Endothelial cell of umbilical vein (primary cell): ENCODE measurements around the gene ADGRL3.

Source experiments
- EZH2 ChIP-seq: IDR thresholded peaks from 2 replicates; pipeline ENCODE4 v1.6.1; 2012; ENCODE audit warnings: borderline replicate concordance, low read depth, mild to moderate bottlenecking, moderate library complexity, low read length, inconsistent platforms; ENCODE audit not compliant: severe bottlenecking
- GATA2 ChIP-seq: IDR thresholded peaks from 2 replicates; pipeline ENCODE4 v1.7.0; 2011; ENCODE audit warnings: low read depth, mild to moderate bottlenecking, moderate library complexity, mixed read lengths, low read length; ENCODE audit not compliant: insufficient read length, insufficient read depth
- JUN ChIP-seq: IDR thresholded peaks from 2 replicates; pipeline ENCODE4 v1.6.1; 2011; ENCODE audit warnings: borderline replicate concordance, low read depth; ENCODE audit not compliant: insufficient read length, insufficient read depth
- POLR2A ChIP-seq: IDR thresholded peaks from 2 replicates; pipeline ENCODE4 v1.6.1; 2012; ENCODE audit warnings: low read depth, mild to moderate bottlenecking, control low read depth, low read length
- POLR2AphosphoS5 ChIP-seq: IDR thresholded peaks from 2 replicates; pipeline ENCODE4 v1.6.1; 2012; ENCODE audit warnings: low read depth, mild to moderate bottlenecking, control low read depth, low read length, moderate library complexity; ENCODE audit not compliant: insufficient read depth
- TF ChIP-seq, protein P1 (sequence below), 2 donors: IDR thresholded peaks; 1 replicate in 1 of 2; 2 replicates in 1 of 2; pipeline ENCODE4 v1.5.1; 2011; ENCODE audit warnings: low read length in 2 of 2, mild to moderate bottlenecking in 2 of 2, moderate library complexity in 2 of 2, control low read depth in 1 of 2, inconsistent platforms in 1 of 2, low read depth in 1 of 2; ENCODE audit not compliant: insufficient read depth in 1 of 2; ENCODE audit errors: extremely low read depth in 1 of 2
- TF ChIP-seq, protein P2 (sequence below): IDR thresholded peaks from 2 replicates; pipeline ENCODE4 v1.6.1; 2011; ENCODE audit not compliant: insufficient read depth, insufficient read length

DNA sequence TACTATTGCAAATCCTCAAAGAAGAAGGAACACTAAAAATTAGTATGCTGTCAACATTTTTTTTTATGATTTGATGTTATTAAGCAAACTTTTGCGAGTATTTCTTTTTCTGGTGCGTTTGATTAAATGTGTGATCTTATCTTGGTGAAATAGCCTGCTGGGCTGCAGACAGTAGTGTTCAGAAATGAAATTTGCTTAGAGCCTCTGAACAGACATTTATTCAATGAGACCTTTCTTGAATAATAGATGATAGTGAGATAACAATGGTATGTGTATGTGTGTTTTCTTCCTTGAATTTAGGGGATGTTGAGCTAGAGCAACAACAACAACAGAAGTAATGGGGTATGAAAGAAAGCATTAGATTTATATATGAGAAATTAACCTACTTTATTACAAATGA lies 12.7 kb downstream of the ADGRL3 start:
- TF ChIP-seq, protein P1, sequence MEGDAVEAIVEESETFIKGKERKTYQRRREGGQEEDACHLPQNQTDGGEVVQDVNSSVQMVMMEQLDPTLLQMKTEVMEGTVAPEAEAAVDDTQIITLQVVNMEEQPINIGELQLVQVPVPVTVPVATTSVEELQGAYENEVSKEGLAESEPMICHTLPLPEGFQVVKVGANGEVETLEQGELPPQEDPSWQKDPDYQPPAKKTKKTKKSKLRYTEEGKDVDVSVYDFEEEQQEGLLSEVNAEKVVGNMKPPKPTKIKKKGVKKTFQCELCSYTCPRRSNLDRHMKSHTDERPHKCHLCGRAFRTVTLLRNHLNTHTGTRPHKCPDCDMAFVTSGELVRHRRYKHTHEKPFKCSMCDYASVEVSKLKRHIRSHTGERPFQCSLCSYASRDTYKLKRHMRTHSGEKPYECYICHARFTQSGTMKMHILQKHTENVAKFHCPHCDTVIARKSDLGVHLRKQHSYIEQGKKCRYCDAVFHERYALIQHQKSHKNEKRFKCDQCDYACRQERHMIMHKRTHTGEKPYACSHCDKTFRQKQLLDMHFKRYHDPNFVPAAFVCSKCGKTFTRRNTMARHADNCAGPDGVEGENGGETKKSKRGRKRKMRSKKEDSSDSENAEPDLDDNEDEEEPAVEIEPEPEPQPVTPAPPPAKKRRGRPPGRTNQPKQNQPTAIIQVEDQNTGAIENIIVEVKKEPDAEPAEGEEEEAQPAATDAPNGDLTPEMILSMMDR (IDR thresholded peaks at IDR 0.05; ENCODE audit: extremely low read depth in 1 of 2, insufficient read depth in 1 of 2, low read depth in 1 of 2, low read length in 2 of 2), result no peak
- no peak for TF ChIP-seq GATA2
- TF ChIP-seq POLR2AphosphoS5, result no peak
- no peak for TF ChIP-seq EZH2
- TF ChIP-seq POLR2A, result no peak
- TF ChIP-seq, protein P2, sequence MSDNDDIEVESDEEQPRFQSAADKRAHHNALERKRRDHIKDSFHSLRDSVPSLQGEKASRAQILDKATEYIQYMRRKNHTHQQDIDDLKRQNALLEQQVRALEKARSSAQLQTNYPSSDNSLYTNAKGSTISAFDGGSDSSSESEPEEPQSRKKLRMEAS, result no peak
- TF ChIP-seq JUN, result no peak
